Chondrocyte (in vitro differentiated cells): ENCODE measurements around the gene RTN4RL1. TPM values are rescaled to one million over a fixed set of nuclear protein-coding genes. Genes with fewer than 3 reads are reported as not detected.

ENCODE experiments used
- DNase-seq: peaks from one replicate; pipeline ENCODE4 v3.0.0; 2021; ENCODE audit warnings: mixed read lengths, low spot score
- H3K27ac Mint-ChIP-seq: one replicate; pipeline ENCODE4 v1.8.0; 2021; ENCODE audit warnings: mild to moderate bottlenecking, moderate library complexity, mixed read lengths; ENCODE audit not compliant: unreplicated experiment
- H3K27me3 Mint-ChIP-seq: 2 replicates; pipeline ENCODE4 v1.8.0; 2021; ENCODE audit warnings: low read depth, mixed read lengths
- H3K36me3 Mint-ChIP-seq: 2 replicates; pipeline ENCODE4 v1.8.0; 2021; ENCODE audit warnings: low read depth, mixed read lengths
- H3K4me1 Mint-ChIP-seq: 2 replicates; pipeline ENCODE4 v1.8.0; 2021; ENCODE audit warnings: low read depth, mild to moderate bottlenecking, mixed read lengths
- H3K4me3 Mint-ChIP-seq: one replicate; pipeline ENCODE4 v1.8.0; 2021; ENCODE audit warnings: mild to moderate bottlenecking, moderate library complexity, mixed read lengths; ENCODE audit not compliant: unreplicated experiment
- H3K9me3 Mint-ChIP-seq: 2 replicates; pipeline ENCODE4 v1.8.0; 2021; ENCODE audit warnings: low read depth, mixed read lengths
- total RNA-seq: library from RNA; stranded (reverse); gene quantifications from 3 replicates; pipeline ENCODE4 v1.2.1, GENCODE V29; 2021
- TF ChIP-seq, protein P1 (sequence below): fragments of 200-600 bp; sonication (generic); IDR thresholded peaks from 2 replicates; pipeline ENCODE4 v1.5.0; 2021; ENCODE audit warnings: antibody characterized with exemption, mild to moderate bottlenecking, moderate library complexity

Gene RTN4RL1
- total RNA-seq, 1 donor from 2014 or later: 0.47 TPM

DNA sequence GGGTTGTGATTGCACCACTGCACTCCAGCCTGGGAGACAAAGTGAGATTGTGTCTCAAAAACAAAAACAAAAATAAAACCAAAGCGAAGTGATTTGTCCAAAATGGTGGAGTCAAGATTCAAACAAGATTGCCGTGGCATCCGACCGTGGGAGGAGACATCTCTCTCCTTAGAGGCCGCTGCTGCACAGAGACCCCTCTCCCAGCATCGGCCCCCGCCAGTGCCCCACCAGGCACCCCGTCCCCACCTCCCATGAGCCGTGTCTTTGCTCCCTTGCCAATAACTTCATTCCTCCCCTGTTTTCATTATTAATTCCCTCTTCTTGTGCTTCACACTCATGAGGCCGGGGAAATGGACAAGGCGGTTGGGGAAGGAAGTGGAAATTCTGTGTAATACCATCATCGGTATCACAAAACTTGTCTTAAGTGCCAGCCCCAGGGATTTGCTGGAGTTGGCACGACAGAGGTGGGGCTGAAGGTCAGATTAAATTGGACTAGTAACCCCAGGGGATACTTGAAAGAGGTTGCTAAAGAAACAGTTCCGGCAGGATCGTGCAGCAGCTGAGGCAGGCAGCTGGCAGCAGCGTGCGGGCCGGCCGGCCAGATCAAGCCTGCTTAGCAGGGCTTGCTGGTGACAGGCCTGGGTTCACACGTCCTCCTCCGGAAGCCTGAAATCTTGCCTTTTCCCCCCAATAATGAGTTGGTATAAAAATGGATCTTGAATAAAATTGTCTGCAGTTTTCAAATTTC is 66.8 kb downstream of the RTN4RL1 start:
- Mint-ChIP-seq H3K4me1 (peaks cover 35% of the 10 kb centered on the region), H3K27me3 (no peaks in the 10 kb centered on the region), H3K9me3 (no peaks in the 10 kb centered on the region), H3K4me3 (no peak overlapping the region), H3K36me3 (no peaks in the 10 kb centered on the region), H3K27ac (peak overlapping the region; percentile 4)
- DNase-seq: no peak
- TF ChIP-seq, protein P1, sequence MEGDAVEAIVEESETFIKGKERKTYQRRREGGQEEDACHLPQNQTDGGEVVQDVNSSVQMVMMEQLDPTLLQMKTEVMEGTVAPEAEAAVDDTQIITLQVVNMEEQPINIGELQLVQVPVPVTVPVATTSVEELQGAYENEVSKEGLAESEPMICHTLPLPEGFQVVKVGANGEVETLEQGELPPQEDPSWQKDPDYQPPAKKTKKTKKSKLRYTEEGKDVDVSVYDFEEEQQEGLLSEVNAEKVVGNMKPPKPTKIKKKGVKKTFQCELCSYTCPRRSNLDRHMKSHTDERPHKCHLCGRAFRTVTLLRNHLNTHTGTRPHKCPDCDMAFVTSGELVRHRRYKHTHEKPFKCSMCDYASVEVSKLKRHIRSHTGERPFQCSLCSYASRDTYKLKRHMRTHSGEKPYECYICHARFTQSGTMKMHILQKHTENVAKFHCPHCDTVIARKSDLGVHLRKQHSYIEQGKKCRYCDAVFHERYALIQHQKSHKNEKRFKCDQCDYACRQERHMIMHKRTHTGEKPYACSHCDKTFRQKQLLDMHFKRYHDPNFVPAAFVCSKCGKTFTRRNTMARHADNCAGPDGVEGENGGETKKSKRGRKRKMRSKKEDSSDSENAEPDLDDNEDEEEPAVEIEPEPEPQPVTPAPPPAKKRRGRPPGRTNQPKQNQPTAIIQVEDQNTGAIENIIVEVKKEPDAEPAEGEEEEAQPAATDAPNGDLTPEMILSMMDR: no peak

DNA sequence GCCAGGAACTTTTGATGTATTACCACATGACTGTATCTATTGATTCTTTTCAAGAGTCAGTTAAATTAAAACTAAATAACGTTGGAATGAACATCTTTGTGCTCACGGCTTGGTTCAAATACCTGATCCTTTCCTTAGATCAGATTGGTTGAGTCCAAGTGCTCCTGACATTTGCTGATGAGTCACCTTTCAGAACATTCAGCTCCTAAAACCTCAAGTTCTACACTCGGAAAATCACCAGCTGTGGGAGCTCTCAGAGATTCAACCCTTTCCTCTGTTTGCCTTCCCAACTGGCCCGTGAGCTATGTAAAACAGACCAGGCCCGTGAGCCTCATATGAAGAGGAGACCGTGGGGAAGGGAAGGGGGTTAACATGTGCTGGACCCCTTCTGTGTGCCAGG is 68.1 kb downstream of the RTN4RL1 start:
- peaks cover under 1% of the 10 kb centered on the region for H3K27me3 Mint-ChIP-seq
- peaks cover 35% of the 10 kb centered on the region for H3K4me1 Mint-ChIP-seq
- DNase-seq: no peak
- no peak overlapping the region for H3K4me3 Mint-ChIP-seq
- H3K36me3 Mint-ChIP-seq: no peaks in the 10 kb centered on the region
- no peaks in the 10 kb centered on the region for H3K9me3 Mint-ChIP-seq
- H3K27ac Mint-ChIP-seq: no peak overlapping the region
- TF ChIP-seq, protein P1: no peak

DNA sequence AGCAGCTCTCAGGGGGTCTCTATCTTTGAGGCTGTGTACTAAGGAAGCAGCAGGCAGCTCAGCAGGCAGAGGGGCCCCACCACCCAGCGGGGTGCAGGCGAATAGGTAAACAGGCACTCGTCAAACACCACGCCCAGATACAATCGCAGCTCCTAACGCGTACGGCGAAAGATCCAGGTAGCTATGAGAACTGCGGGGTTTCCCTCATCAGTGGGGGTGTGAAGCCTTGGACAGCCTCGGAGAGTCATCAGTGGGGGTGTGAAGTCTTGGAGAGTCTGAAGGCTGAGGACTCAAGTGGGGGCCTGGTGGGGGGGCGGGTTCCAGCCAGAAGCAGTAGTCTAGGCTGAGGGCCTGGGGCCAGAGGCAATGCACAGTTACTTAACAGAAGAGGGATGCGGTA is 69.0 kb downstream of the RTN4RL1 start:
- Mint-ChIP-seq H3K27ac (no peak overlapping the region), H3K36me3 (no peaks in the 10 kb centered on the region), H3K9me3 (no peaks in the 10 kb centered on the region), H3K27me3 (peaks cover 5% of the 10 kb centered on the region), H3K4me1 (peaks cover 35% of the 10 kb centered on the region), H3K4me3 (no peak overlapping the region)
- TF ChIP-seq, protein P1: no peak
- DNase-seq: no peak

DNA sequence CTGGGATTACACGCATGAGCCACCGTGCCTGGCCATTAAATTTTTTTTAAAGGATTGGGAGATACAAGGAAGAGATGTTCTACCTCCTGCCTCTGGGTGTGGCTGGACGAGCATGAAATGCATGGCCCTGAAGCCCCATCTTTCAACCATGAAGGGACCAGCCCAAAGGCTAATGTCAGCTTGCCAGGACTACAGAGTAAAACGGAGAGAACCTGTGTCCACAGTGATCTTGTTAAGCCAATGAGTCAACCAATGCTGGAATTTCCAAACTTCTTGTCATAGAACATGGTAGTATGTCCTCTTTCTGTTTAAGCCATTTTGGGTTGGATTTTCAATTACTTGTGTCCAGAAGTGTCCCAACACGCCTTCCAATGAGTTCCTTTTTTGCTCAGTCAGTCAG is 71.3 kb downstream of the RTN4RL1 start:
- Mint-ChIP-seq H3K9me3 (no peaks in the 10 kb centered on the region), H3K4me3 (no peak overlapping the region), H3K27me3 (peaks cover 10% of the 10 kb centered on the region), H3K27ac (no peak overlapping the region), H3K4me1 (peaks cover 15% of the 10 kb centered on the region), H3K36me3 (no peaks in the 10 kb centered on the region)
- DNase-seq: no peak
- TF ChIP-seq, protein P1: no peak

DNA sequence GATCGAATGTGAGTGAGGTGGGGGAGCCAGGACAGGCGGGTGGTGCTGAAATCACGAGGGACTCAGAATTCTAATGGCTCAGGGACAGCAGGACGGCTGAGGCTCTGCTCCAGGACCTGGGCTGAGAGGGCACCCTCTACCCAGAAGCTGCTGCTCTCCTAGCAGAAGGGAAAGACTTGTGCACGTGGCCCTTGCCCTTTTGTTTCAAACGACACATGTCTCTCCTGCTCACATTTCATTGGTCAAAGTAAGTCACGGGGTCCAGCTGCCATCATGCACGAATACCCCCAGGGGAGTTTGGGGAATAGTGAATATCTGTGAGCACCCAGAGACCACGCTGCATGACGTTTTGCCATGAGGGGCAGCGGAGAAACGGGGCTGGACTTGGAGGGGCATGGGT is 73.2 kb downstream of the RTN4RL1 start:
- no peak overlapping the region for H3K27ac Mint-ChIP-seq
- TF ChIP-seq, protein P1: no peak
- H3K27me3 Mint-ChIP-seq: peaks cover 10% of the 10 kb centered on the region
- H3K36me3 Mint-ChIP-seq: no peaks in the 10 kb centered on the region
- H3K4me1 Mint-ChIP-seq: no peaks in the 10 kb centered on the region
- DNase-seq: no peak
- no peaks in the 10 kb centered on the region for H3K9me3 Mint-ChIP-seq
- no peak overlapping the region for H3K4me3 Mint-ChIP-seq
